Activated naive CD8-positive, alpha-beta T cell treated with anti-CD3 and anti-CD28 coated beads for 36 hours (primary cell): ENCODE results near the gene METTL3. TPM values are rescaled to one million over a fixed set of nuclear protein-coding genes. Genes with fewer than 3 reads are reported as not detected.
"Not testable (repeated sequence)": the region's sequence is repeated elsewhere in the genome, so short reads cannot be mapped to it uniquely, and the experiment has no call there.

ENCODE experiments used
- DNase-seq: peaks from one replicate; pipeline ENCODE4 v3.0.0; 2021
- H3K27ac Mint-ChIP-seq: one replicate; pipeline ENCODE4 v1.8.0; 2022; ENCODE audit warnings: mild to moderate bottlenecking, moderate library complexity, mixed read lengths
- H3K27me3 Mint-ChIP-seq: one replicate; pipeline ENCODE4 v1.8.0; 2022; ENCODE audit warnings: mild to moderate bottlenecking, mixed read lengths
- H3K36me3 Mint-ChIP-seq: one replicate; pipeline ENCODE4 v1.8.0; 2021; ENCODE audit warnings: mild to moderate bottlenecking, mixed read lengths
- H3K4me1 Mint-ChIP-seq: one replicate; pipeline ENCODE4 v1.8.0; 2021; ENCODE audit warnings: mixed read lengths
- H3K4me3 Mint-ChIP-seq: one replicate; pipeline ENCODE4 v1.8.0; 2022; ENCODE audit warnings: mild to moderate bottlenecking, moderate library complexity, mixed read lengths
- H3K9me3 Mint-ChIP-seq: one replicate; pipeline ENCODE4 v1.8.0; 2022; ENCODE audit warnings: mixed read lengths
- total RNA-seq, 2 experiments: library from RNA; stranded (reverse); gene quantifications; one replicate each; pipeline ENCODE4 v1.2.3, GENCODE V29; 2021

The METTL3 gene
- 10 to 100 TPM; 52.2 to 54.2 TPM for total RNA-seq

DNA sequence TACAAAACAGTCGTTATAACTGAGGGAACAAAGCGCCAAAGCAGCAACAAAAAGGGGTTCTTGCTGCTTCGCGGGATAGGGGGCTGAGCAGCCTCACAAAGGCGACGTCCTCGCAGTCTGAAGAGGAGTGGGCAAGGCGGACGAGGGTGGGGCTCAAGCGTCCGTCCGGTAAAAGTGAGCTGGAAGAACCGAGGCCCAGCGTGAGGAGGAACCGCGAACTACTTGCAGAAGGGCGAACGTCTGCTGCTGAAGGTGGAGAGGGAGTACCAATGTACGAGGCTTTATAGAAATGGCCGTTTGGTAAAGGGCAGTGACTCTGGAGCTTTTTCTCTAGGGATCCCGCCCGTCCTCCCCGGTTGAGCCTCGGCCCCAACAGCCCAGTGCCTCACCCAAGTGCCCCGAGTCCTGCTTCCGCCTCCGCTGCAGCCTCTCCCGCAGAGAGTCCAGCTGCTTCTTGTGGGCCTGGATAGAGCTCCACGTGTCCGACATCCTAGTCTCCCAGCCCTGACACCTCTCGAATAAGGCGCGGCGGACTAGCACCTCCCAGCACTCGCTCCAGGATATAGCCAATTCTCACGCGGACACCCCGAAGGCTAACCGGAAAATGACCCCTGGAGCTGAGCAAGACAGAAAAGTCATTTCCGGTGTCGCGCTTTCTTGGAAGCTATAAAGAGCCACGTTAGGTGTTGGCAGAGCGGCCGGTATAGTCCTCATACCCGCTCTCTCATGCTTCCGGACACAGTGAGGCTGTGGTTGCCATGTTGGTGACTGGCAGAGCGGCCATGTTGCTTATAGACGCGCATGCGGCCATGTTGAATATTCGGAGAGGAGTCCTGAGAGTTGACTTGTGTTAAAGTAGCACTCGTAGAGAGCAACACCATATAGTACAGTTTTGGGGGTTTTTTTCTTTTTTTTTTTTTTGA, at the start of gene METTL3:
METTL3 (minus strand) TSS at position 606 of the 923 bp plus-strand sequence; CDS start at position 489, 117 bp downstream.
- Mint-ChIP-seq H3K4me1 (peaks cover 31% of the 10 kb centered on the region), H3K9me3 (no peaks in the 10 kb centered on the region), H3K27me3 (no peaks in the 10 kb centered on the region), H3K4me3 (peak within 1 kb of the TSS; percentile 98), H3K36me3 (peaks cover 35% of the 10 kb centered on the region), H3K27ac (peak within 1 kb of the TSS; percentile 98)
- peak; percentile 91 for DNase-seq

DNA sequence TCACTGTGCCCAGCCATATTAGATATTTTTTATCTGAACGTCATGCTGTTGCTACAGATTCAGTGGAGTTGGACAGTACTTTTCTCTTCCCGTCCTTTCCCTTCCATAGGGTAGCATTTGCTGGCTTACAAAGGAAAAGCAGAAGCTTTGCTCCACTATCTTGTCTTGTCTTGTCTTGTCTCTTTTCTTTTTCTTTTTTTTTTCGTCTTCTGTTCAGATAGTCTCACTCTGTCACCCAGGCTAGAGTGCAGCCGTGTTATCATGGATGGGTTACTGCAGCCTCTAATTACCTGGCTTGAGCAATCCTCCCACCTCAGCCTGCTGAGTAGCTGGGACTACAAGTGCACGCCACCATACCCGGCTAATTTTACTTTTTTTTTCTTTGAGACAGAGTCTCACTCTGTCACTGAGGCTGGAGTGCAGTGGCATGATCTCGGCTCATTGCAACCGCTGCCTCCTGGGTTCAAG, 47.6 kb upstream of the METTL3 start:
- H3K36me3 Mint-ChIP-seq = no peaks in the 10 kb centered on the region
- no peak for DNase-seq
- no peak overlapping the region for H3K27ac Mint-ChIP-seq
- H3K4me3 Mint-ChIP-seq = no peak overlapping the region
- no peaks in the 10 kb centered on the region for H3K9me3 Mint-ChIP-seq
- H3K27me3 Mint-ChIP-seq = no peaks in the 10 kb centered on the region
- H3K4me1 Mint-ChIP-seq = peaks cover 5% of the 10 kb centered on the region

DNA sequence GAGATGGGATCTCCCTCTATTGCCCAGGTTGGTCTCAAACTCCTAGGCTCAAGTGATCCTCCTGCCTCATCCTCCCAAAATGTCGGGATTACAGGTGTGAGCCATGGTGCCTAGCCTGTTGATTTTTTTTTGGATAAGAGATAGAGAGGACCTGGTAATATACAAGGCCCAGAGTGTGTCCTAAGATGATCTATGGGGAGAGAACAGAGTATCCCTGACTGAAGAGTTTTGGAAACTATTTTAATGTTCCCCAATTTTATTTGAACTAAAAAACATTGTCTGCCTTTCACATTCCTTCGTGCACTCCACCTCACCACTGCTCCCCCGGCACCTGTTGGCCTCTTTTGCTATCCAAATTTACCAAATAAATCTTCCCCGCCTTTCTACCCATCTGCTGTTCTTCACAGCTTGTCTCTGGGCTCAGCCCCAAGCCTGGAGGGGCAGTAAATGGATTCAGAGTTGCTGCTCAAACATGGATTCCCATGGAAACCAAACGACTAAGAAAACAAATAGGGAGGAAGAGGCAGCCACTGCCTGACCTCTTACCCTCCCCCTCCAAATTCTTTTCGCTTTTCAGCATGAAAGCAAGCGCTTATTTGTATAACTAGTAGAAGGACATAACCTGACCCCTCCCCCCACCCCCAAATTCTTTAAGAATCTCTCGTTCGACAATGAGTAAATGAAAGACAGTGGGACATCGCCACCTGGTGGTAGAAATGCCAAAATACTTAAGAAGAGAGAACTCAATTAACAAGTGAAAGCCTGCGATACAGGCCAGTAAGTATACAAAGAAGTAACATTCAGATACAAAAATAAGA, 46.2 kb upstream of the METTL3 start:
- no peak overlapping the region for H3K27ac Mint-ChIP-seq
- H3K27me3 Mint-ChIP-seq = no peaks in the 10 kb centered on the region
- no peak overlapping the region for H3K4me3 Mint-ChIP-seq
- DNase-seq = peak; percentile 53
- H3K4me1 Mint-ChIP-seq = peaks cover 5% of the 10 kb centered on the region
- H3K36me3 Mint-ChIP-seq = no peaks in the 10 kb centered on the region
- no peaks in the 10 kb centered on the region for H3K9me3 Mint-ChIP-seq

DNA sequence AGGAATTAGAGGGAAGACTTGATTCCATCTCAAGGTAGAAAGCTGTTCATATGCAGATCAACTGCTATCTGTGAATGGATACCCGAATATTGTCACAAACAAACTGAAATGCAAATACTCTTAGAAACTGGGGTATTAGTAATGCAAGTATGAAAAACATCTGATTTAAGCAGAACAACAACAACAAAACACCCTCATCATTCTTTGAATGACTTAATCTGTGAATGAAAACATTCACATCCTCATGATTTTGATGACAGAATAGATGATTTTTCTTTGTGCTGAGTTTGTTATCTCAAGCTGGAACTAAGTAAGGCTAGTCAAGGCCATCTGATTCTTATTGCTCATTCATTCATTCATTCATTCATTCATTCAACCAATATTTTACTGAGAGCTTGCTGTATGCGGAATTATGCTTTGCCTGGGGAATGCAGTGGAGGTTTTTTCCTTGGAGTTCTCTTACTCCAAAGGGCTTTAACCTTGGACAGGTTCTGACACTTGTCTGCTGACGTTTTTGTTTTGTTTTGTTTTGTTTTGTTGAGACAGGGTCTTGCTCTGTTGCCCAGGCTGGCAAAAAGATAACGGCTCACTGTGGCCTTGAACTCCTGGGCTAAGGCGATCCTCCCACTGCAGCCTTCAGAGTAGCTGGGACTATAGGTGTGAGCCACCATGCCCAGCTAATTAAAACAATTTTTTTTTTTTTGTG, 45.4 kb upstream of the METTL3 start:
- Mint-ChIP-seq H3K27ac (no peak overlapping the region), H3K9me3 (no peaks in the 10 kb centered on the region), H3K36me3 (no peaks in the 10 kb centered on the region), H3K4me3 (no peak overlapping the region), H3K4me1 (peaks cover 5% of the 10 kb centered on the region), H3K27me3 (no peaks in the 10 kb centered on the region)
- no peak for DNase-seq

DNA sequence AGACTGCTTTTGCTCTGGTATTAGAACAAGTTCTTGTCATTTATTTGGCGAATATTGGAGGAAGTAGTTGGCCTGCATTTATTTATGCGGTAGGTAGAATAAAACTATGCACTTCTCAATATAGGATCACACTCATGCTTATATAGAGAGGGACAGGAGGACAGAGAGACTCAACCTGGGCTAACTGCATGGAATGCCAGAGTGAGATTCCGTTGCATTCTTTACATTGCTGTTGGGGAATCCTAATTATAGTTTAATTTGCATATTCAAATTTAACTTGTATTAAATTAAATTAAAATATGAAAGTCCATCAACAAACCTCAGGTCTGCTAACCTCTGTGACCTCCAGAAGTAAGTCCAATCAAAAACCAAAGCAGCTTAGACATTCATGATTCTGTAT, 42.1 kb upstream of the METTL3 start:
- H3K27ac Mint-ChIP-seq = no peak overlapping the region
- H3K27me3 Mint-ChIP-seq = no peaks in the 10 kb centered on the region
- no peaks in the 10 kb centered on the region for H3K36me3 Mint-ChIP-seq
- no peak overlapping the region for H3K4me3 Mint-ChIP-seq
- peaks cover 5% of the 10 kb centered on the region for H3K4me1 Mint-ChIP-seq
- no peaks in the 10 kb centered on the region for H3K9me3 Mint-ChIP-seq
- no peak for DNase-seq

DNA sequence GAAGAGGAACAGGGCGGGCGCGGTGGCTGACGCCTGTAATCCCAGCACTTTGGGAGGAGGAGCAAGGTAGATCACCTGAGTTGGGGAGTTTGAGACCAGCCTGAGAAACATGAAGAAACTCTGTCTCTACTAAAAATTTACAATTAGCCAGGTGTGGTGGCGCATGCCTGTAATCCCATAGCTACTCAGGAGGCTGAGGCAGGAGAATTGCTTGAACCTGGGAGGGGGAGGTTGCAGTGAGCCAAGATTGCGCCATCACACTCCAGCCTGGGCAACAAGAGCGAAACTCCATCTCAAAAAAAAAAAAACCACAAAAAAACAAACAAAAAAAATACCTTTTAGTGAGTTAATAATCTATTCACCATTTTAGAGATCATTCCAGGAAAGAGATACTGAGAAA, 33.4 kb upstream of the METTL3 start:
- not testable (repeated sequence) for DNase-seq, H3K9me3 Mint-ChIP-seq, H3K27ac Mint-ChIP-seq, H3K4me3 Mint-ChIP-seq, H3K4me1 Mint-ChIP-seq, H3K36me3 Mint-ChIP-seq
- peaks cover 18% of the 10 kb centered on the region for H3K27me3 Mint-ChIP-seq

DNA sequence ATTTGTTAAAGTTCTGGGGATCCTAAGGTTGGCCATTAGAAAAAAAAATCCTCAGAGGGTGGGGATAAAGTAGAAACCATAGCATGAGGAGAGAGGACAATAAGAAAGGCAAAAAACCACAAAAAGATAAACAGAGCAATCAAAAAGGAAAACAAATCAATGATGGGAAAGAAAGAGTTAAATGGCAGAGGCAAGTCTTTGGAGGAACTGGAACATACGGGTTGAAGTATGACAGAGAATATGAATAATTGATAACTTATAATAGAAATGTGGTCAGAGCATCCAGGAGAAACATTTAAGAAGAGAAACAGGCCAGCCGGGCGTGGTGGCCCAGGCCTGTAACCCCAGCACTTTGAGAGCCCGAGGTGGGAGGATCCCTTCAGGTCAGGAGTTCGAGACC, 32.8 kb upstream of the METTL3 start:
- Mint-ChIP-seq H3K27me3 (peaks cover 24% of the 10 kb centered on the region), H3K4me3 (no peak overlapping the region), H3K9me3 (no peaks in the 10 kb centered on the region), H3K4me1 (no peaks in the 10 kb centered on the region), H3K27ac (no peak overlapping the region), H3K36me3 (no peaks in the 10 kb centered on the region)
- no peak for DNase-seq

DNA sequence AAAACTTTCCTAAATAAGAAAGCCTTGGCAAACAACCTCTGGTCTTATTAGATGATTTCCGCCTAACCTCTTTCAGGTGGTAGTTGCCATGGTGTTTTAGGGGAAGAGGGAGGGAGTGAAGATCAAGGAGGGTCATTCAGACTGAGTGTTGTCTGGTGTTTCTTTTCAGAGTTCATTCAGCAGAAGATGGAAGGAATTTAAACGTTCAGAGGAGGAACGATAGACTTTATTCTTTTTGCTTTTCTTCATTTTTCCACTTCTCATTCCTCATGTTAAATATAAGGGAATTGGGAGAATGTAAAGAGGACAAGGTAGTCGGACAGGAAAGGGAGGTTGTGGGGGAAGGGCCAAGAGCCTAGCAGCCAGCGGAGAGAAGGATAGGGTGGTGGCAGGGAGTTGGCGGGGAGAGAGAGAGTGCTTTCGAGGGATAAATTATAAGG, 32.4 kb upstream of the METTL3 start:
- Mint-ChIP-seq H3K4me3 (no peak overlapping the region), H3K27ac (no peak overlapping the region), H3K36me3 (no peaks in the 10 kb centered on the region), H3K9me3 (no peaks in the 10 kb centered on the region), H3K27me3 (peaks cover 28% of the 10 kb centered on the region), H3K4me1 (no peaks in the 10 kb centered on the region)
- DNase-seq = no peak

DNA sequence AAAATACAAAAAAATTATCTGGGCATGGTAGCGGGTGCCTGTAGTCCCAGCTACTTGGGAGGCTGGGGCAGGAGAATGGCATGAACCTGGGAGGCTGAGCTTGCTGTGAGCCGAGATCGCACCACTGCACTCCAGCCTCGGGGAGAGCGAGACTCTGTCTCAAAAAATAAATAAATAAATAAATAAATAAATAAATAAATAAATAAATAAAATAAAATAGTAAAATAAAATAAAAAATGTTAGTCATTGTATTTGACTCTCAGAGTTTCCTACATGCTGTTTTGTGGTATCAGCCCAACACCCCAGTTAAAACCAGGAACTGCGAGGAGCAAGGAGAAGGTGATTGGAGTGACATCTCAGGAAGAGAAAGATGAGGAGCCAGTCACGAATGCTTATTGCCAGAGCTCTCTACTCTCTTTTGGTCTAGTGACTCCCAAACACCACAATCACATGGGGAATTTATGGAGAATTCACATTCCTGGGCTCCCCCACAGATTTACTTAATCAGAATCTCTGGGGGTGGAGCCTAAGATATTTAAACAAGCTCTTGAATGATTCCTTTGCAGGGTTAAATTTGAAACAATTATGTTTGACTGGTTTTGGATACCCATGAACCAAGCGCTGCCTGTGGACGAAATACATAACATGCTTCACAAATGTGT, 30.4 kb upstream of the METTL3 start:
- H3K4me1 Mint-ChIP-seq = peaks cover 4% of the 10 kb centered on the region
- DNase-seq = no peak
- H3K27ac Mint-ChIP-seq = no peak overlapping the region
- H3K9me3 Mint-ChIP-seq = no peaks in the 10 kb centered on the region
- peaks cover 44% of the 10 kb centered on the region for H3K27me3 Mint-ChIP-seq
- no peaks in the 10 kb centered on the region for H3K36me3 Mint-ChIP-seq
- H3K4me3 Mint-ChIP-seq = no peak overlapping the region

DNA sequence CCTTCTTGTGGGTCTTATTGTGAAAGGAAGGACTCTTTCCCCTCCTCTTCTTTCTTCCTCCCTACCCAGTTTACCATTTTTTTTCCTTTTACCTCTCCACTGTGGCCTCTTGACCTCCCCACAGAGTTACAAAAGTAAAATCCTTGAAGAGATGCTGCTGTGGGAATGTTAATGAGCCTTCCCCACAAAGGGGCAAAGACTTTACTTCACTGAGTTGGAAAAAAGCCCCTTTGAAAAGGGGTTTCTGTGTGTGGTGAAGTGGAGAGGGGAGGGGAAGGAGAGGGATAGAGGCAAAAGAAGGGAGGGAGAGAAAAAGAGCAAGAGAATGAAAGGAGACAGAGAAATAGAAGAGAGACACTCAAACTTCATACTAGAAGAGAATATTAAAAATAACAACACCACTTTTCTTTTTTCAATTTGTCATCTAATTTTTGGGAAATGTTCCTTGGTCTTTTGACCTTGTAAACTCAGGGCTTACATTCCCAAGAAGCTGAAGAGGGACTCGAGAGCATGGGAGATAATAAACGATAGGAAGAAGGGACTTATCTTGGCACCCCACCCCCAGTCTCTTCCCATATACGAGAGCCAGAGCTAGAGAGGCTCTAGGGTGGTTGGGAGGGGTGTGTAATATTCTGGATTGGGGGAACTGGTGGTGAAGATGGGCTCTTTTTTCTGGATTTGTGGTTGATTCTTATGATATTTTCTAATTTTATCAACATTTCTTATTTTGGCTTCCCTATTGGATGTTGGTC, 28.2 kb upstream of the METTL3 start:
- DNase-seq = no peak
- Mint-ChIP-seq H3K4me3 (no peak overlapping the region), H3K9me3 (peaks cover 2% of the 10 kb centered on the region), H3K27ac (no peak overlapping the region), H3K4me1 (peaks cover 6% of the 10 kb centered on the region), H3K36me3 (no peaks in the 10 kb centered on the region), H3K27me3 (peaks cover 66% of the 10 kb centered on the region)

DNA sequence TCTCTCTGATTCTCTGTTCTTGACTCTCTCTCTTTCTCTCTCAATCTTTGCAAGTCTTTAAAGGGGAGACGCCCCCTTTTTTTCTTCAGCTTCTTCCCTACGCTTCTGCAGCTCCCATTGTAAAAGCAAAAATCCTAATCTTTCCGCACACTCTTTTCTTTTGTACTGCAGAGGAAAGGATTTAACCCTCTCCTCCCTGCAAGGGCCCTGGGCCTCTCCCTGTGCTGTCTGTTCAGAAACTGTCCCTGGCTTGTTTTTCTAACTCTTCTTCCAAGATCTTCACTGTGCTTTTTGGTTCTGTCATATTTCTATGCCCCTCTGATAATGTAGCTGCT, 25.9 kb upstream of the METTL3 start:
- Mint-ChIP-seq H3K9me3 (peaks cover 2% of the 10 kb centered on the region), H3K27me3 (peaks cover 69% of the 10 kb centered on the region), H3K4me3 (no peak overlapping the region), H3K27ac (no peak overlapping the region), H3K4me1 (peaks cover 6% of the 10 kb centered on the region), H3K36me3 (no peaks in the 10 kb centered on the region)
- DNase-seq = no peak

DNA sequence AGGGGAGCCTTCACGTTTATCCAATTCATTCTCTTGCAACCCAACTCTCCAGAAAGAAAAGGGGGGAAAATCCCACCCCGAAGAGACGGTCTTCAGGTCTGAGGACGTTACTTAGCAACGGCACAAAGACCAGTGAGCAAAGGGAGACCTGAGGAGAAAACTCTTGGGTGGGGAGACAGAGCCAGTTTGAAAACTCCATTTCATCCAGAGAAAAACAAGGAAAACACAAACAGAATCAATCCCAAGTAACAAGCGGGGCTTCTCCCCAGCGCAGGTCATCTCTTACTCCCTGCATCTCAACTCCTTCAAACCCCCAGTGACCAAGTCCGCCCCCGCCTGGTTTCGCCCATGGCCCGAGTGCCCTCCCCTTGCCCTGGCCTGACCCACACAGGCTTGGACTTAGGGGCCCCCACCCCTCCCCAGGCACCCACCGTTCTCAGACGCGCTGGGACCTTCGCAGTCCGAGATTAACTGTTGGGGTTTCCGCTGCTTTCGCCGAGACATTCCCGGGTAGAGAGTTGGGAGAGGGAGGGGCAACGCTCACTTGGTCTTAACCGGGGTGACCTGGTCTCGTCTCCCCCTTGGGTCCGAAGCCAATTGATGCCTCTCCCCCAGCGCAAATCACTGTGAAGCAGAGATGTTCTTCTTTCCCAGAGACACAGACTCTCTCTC, 25.4 kb upstream of the METTL3 start:
- Mint-ChIP-seq H3K27me3 (peaks cover 66% of the 10 kb centered on the region), H3K4me1 (peaks cover 6% of the 10 kb centered on the region), H3K4me3 (peak overlapping the region; percentile 25), H3K9me3 (peaks cover 2% of the 10 kb centered on the region), H3K27ac (no peak overlapping the region), H3K36me3 (no peaks in the 10 kb centered on the region)
- no peak for DNase-seq

DNA sequence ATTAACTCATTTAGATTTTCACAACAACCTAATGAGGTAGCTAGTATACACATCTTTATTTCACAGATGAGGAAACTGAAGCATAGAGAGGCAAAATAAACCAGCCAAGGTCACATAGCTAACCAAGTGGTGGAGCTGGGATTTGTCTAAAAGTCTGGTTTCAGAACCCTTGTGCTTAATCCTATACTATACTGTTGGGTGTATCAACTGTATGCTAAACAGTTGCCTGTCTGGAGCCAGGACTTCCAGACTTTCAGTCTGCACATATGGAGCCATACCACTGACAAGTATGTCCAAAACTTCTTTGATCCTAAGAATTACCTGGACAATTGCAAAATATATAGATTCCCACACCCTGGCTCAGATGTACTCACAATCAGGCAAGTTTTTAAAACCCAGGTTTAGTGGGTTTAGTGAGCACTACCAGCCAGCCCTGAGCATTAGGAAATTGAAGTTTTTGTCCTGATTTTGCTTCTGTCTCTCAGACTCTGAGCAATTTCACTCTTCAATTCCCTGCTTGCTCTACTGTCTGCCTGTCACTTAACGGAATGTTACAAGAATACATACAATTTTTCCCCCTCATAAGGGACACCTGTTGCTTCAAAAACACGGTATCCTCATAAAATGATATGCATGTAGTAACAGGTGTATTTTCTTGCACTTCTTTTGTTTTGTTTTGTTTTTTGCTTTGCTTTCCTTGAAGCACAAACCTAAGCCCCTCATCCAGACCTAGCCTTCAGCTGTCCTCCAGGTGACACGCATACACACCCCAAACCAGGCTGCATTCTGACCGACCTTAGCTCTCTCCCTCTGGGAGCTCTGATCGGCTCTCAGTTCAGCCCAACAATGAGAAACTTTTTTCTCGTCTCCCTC, 24.6 kb upstream of the METTL3 start:
- H3K36me3 Mint-ChIP-seq = no peaks in the 10 kb centered on the region
- no peak overlapping the region for H3K4me3 Mint-ChIP-seq
- peaks cover 59% of the 10 kb centered on the region for H3K27me3 Mint-ChIP-seq
- no peak for DNase-seq
- peaks cover 6% of the 10 kb centered on the region for H3K4me1 Mint-ChIP-seq
- H3K27ac Mint-ChIP-seq = no peak overlapping the region
- peaks cover 2% of the 10 kb centered on the region for H3K9me3 Mint-ChIP-seq
